Stimulated activated CD8-positive, alpha-beta memory T cell treated with anti-CD3 and anti-CD28 coated beads, Interleukin-12 subunit alpha, Interleukin-12 subunit beta, amount 100 ng/mL, for 24 hours (primary cell): ENCODE results near the gene URB1.
"Not testable (repeated sequence)": the region's sequence is repeated elsewhere in the genome, so short reads cannot be mapped to it uniquely, and the experiment has no call there.

Experiments used
- DNase-seq: peaks from one replicate; pipeline ENCODE4 v3.0.0-alpha.2; 2020; ENCODE audit errors: extremely low read depth

The URB1 gene

GRCh38 chr21:32370998-32371766, 21.6 kb downstream of the URB1 start:
- no peak for DNase-seq

- not testable (repeated sequence) for DNase-seq
Measured at GRCh38 chr21:32368961-32369360, 23.9 kb downstream of the URB1 start.

GRCh38 chr21:32368386-32368785, 24.4 kb downstream of the URB1 start:
- no peak for DNase-seq

GRCh38 chr21:32367158-32367557, 25.7 kb downstream of the URB1 start:
- DNase-seq = no peak

GRCh38 chr21:32366191-32366590, 26.6 kb downstream of the URB1 start:
- no peak for DNase-seq

- no peak for DNase-seq
Measured at GRCh38 chr21:32364796-32365195, 28.0 kb downstream of the URB1 start.

GRCh38 chr21:32364387-32364786, 28.4 kb downstream of the URB1 start:
- no peak for DNase-seq

- DNase-seq = no peak
Measured at GRCh38 chr21:32360401-32360975, 32.3 kb downstream of the URB1 start.

- no peak for DNase-seq
Measured at GRCh38 chr21:32359719-32360260, 33.0 kb downstream of the URB1 start.

- DNase-seq = no peak
Measured at GRCh38 chr21:32356874-32357395, 35.9 kb downstream of the URB1 start.

- DNase-seq = no peak
Measured at GRCh38 chr21:32353002-32353711, 39.7 kb downstream of the URB1 start.

GRCh38 chr21:32352526-32352925, 40.3 kb downstream of the URB1 start:
- DNase-seq = no peak

GRCh38 chr21:32351428-32351827, 41.4 kb downstream of the URB1 start:
- DNase-seq = no peak

- no peak for DNase-seq
Measured at GRCh38 chr21:32350981-32351380, 41.8 kb downstream of the URB1 start.

- DNase-seq = no peak
Measured at GRCh38 chr21:32350211-32350980, 42.4 kb downstream of the URB1 start.

- DNase-seq = no peak
Measured at GRCh38 chr21:32349333-32349944, 43.4 kb downstream of the URB1 start.

- DNase-seq = no peak
Measured at GRCh38 chr21:32348604-32349332, 44.0 kb downstream of the URB1 start.

GRCh38 chr21:32347977-32348376, 44.8 kb downstream of the URB1 start:
- DNase-seq = no peak

- DNase-seq = no peak
Measured at GRCh38 chr21:32347351-32347750, 45.5 kb downstream of the URB1 start.

- no peak for DNase-seq
Measured at GRCh38 chr21:32346951-32347350, 45.9 kb downstream of the URB1 start.
